Heart right ventricle (tissue), 16 donors: Measurements from ENCODE around the gene IRF3. TPM values are rescaled to one million over a fixed set of nuclear protein-coding genes. Genes with fewer than 3 reads are reported as not detected.

Experiments
- ATAC-seq, 8 donors: fragments of 200-7000 bp; cut with Tn5 transposase; one replicate each; pipeline ENCODE4 v1.9.1; 2020; ENCODE audit warnings: mild to moderate bottlenecking in 8 of 8, moderate library complexity in 8 of 8, moderate number of reproducible peaks in 1 of 8
- DNase-seq, 2 donors: peaks; one replicate each; pipeline ENCODE4 v3.0.0-alpha.2; 2020
- H3K27ac ChIP-seq, 10 donors: fragments of 200-600 bp; sonication (generic) in 2 of 10; one replicate each; pipeline versions ENCODE4 v1.5.0 to v1.8.0; 2020 to 2022; ENCODE audit warnings: mild to moderate bottlenecking in 3 of 10
- H3K27me3 ChIP-seq, 7 donors: fragments of 200-600 bp; one replicate each; pipeline ENCODE4 v1.8.0; 2021 to 2022; ENCODE audit warnings: mild to moderate bottlenecking in 2 of 7
- H3K36me3 ChIP-seq, 9 donors: fragments of 200-600 bp; sonication (generic) in 1 of 9; one replicate each; pipeline versions ENCODE4 v1.5.0 to v1.8.0; 2020 to 2022; ENCODE audit warnings: mild to moderate bottlenecking in 2 of 9
- H3K4me1 ChIP-seq, 9 donors: fragments of 200-600 bp; sonication (generic) in 1 of 9; one replicate each; pipeline versions ENCODE4 v1.5.0 to v1.8.0; 2020 to 2022; ENCODE audit warnings: mild to moderate bottlenecking in 4 of 9
- H3K4me3 ChIP-seq, 10 donors: fragments of 200-600 bp; sonication (generic) in 2 of 10; one replicate each; pipeline versions ENCODE4 v1.5.0 to v1.8.0; 2020 to 2022; ENCODE audit warnings: mild to moderate bottlenecking in 7 of 10, moderate library complexity in 2 of 10
- H3K9me3 ChIP-seq, 11 donors: fragments of 200-600 bp in 10 of 11; sonication (generic) in 2 of 11; one replicate each; pipeline versions ENCODE4 v1.5.0 to v1.8.0; 2013 to 2022; ENCODE audit warnings: mild to moderate bottlenecking in 2 of 11, control low read depth in 1 of 11, moderate library complexity in 1 of 11
- CTCF ChIP-seq, 9 donors: fragments of 200-600 bp; sonication (generic) in 2 of 9; IDR thresholded peaks; one replicate each; pipeline versions ENCODE4 v1.5.0 to v1.8.0; 2021 to 2022; ENCODE audit warnings: antibody characterized with exemption in 9 of 9, mild to moderate bottlenecking in 5 of 9, moderate library complexity in 1 of 9
- whole genome bisulfite sequencing, 2 donors: extraction: QIAGEN DNeasy Blood & Tissue Kit; methylation state at CpG; one replicate each; pipeline ENCODE4 v1.1.7; 2013; ENCODE audit warnings: inconsistent platforms in 1 of 2; 5-methylcytosine and 5-hydroxymethylcytosine counted together
- intact Hi-C, 10 donors: fragments of 100-400 bp; cut with DNase I; formaldehyde crosslinking; loops; one replicate each; pipeline versions ENCODE4 v1.11.1 to v1.14.2; 2022
- polyA plus RNA-seq, 2 donors: library from polyadenylated mRNA; stranded (reverse); fragments of 200-250 nt; gene quantifications; one replicate each; pipeline ENCODE4 v1.2.3, GENCODE V29; 2013
- total RNA-seq, 10 donors: library from RNA; stranded (reverse); fragmentation: NEBNext Ultra II Directional in 3 of 10; extraction: Animal tissue kit (Norgen Biotek cat#: 25700) in 3 of 10; gene quantifications; one replicate each; pipeline versions ENCODE4 v1.2.1 to v1.2.4, GENCODE V29; 2021 to 2023
- donor health status: Arrhythmogenic right ventricular cardiomyopathy.
- donor health status: ischemic (EF 13 %, LVEDD 7.1; RV severe dilation, severe dysfunction).
- donor health status: healthy with polysubstance abuse.
- donor health status: DM: no; HTN: yes; CAD: no.
- donor health status: DM: no; HTN: no; CAD: no.
- donor health status: ischemic (EF 25% LVEDD 6.9; RV normal size, moderate dysfunction).
- donor health status: ischemic (EF 25% LVEDD 5.7; RV mildly dilated, moderate dysfunction).
- donor health status: healthy.
- donor health status: DM: yes; HTN: yes; CAD: no.
- donor health status: Ischemic cardiomyopathy.
- donor health status: ischemic (EF 35%, LVEDD 5.7; RV mildly dilated, moderate dysfunction).
- donor health status: nonischemic (EF 11% LVEDD 7.7; RV severe dilation, severe dysfunction).
- donor health status: DM: yes; HTN: yes; CAD: no.
- donor health status: PGD.
- donor health status: ischemic (EF 29% LVEDD 5.4; RV normal size, mild dysfunction).
- donor health status: nonischemic (EF 23%, LVEDD 6.1; RV moderate dilation, normal function).

Gene IRF3
- total and polyA plus RNA-seq, 12 donors: 22.3 to 84.2 (median 25.4) TPM

- intact Hi-C loops: no loop called here
These were observed 22.2 kb downstream of the IRF3 start for GRCh38 chr19:49643466-49643865.

DNA sequence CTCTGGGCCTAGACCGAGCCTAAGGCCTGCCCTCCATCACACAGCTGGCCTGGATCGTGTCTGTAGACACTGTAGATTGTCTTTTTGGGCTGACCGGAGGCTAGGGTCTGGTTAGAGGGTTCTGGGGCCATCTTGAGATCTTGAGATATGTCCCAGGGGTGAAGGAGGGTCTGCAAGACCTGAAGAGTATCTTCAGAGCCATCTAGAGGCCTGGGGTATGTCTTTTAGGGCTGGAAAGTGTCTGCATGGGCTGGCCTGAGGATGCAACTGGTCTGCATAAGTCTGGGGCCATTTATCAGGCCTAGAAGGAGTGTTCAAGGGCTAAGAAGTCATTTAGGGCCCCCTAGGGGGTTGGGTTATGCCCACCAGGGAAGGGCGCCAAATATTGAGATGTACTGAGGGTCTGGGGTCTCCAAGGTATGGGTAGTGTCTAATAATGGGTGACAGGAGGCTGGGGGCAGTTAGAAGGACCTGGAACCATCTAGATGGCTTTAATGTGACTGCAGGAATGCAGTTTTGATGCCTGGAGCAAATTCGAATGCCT, 23.1 kb downstream of the IRF3 start:
- DNase-seq (no peak), ATAC-seq (no peak)
- peak overlapping the region; percentile 79 to 95 (median 89) for H3K4me3 ChIP-seq
- peak overlapping the region; percentile 84 to 100 (median 99) for H3K27ac ChIP-seq
- no peak for TF ChIP-seq CTCF (IDR thresholded peaks at IDR 0.05)
- 6% methylated on average over 5 of the region's 5 CpGs for WGBS, 2 donors
- intact Hi-C loops: no loop called here
- H3K9me3 ChIP-seq: no peaks in the 10 kb centered on the region
- H3K4me1 ChIP-seq: peaks cover 4 to 59% (median 47%) of the 10 kb centered on the region in 9 donors
- no peaks in the 10 kb centered on the region for H3K27me3 ChIP-seq
- H3K36me3 ChIP-seq: peaks cover 0 to 28% (median 13%) of the 10 kb centered on the region in 9 donors

More at GRCh38 chr19:49643466-49643865, 22.2 kb downstream of the IRF3 start:
- Histone ChIP-seq H3K27ac (no peak overlapping the region), H3K4me1 (peaks cover 4 to 50% (median 38%) of the 10 kb centered on the region in 9 donors), H3K36me3 (peaks cover 0 to 37% (median 13%) of the 10 kb centered on the region in 9 donors), H3K4me3 (peak overlapping the region in 5 of 10 donors; percentile 82 to 95 (median 93)), H3K27me3 (no peaks in the 10 kb centered on the region), H3K9me3 (no peaks in the 10 kb centered on the region)
- DNase-seq (no peak), ATAC-seq (no peak)
- WGBS, 2 donors: 76 to 77% methylated on average over 2 of the region's 2 CpGs
- no peak for TF ChIP-seq CTCF (IDR thresholded peaks at IDR 0.05)

- intact Hi-C loops: loop anchor here in 2 of 10 donors (2.0 kb wide), 2 partner anchors 35 to 51 kb away; partner anchors contain the start of genes PRR12 (in 2 of the 2) and PRMT1 (in 1 of the 2)
- TF ChIP-seq CTCF (IDR thresholded peaks at IDR 0.05): no peak
- peak; percentile 75 to 88 (median 82) for ATAC-seq
- DNase-seq: peak; percentile 99
- Histone ChIP-seq H3K27ac (peak within 1 kb of the TSS; percentile 96 to 100 (median 99)), H3K27me3 (no peaks in the 10 kb centered on the region), H3K9me3 (no peaks in the 10 kb centered on the region), H3K4me1 (peaks cover 4 to 65% (median 54%) of the 10 kb centered on the region in 9 donors), H3K36me3 (peaks cover 0 to 22% (median 6%) of the 10 kb centered on the region in 9 donors), H3K4me3 (peak within 1 kb of the TSS; percentile 79 to 95 (median 89))
- whole genome bisulfite sequencing, 2 donors: 0 to 1% methylated on average over 79 of the region's 87 CpGs
These were observed 23.8 kb downstream of the IRF3 start, which contains the start of gene SCAF1 for GRCh38 chr19:49641688-49642491. SCAF1 (plus strand) TSS chr19:49642209; CDS start chr19:49645027, 2,818 bp downstream.
